Keratinocyte (primary cell): ENCODE results near the gene ZNF544. TPM values are rescaled to one million over a fixed set of nuclear protein-coding genes. Genes with fewer than 3 reads are reported as not detected.
A peak's percentile ranks its signal among the peaks of the same experiment; 100 is the strongest.

Experiments used
- DNase-seq: peaks from one replicate; pipeline ENCODE4 v3.0.0-alpha.2; 2011; ENCODE audit warnings: low read depth, missing footprints, low spot score
- FAIRE-seq: peaks from 2 replicates; lab custom pipeline; 2011; peaks lifted over from hg19 to GRCh38; lab: Jason Lieb, UNC
- H2AFZ ChIP-seq: 2 replicates; pipeline ENCODE4 v1.6.0; 2012; ENCODE audit warnings: low read length, control low read depth, inconsistent platforms; ENCODE audit not compliant: control insufficient read depth
- H3K27ac ChIP-seq: 2 replicates; pipeline ENCODE4 v1.5.1; 2011; ENCODE audit warnings: low read length; ENCODE audit not compliant: control insufficient read depth, insufficient read depth
- H3K27me3 ChIP-seq: 3 replicates; pipeline ENCODE4 v1.6.0; 2011; ENCODE audit warnings: low read length; ENCODE audit not compliant: control insufficient read depth, insufficient read depth; ENCODE audit errors: extremely low read depth
- H3K36me3 ChIP-seq, 2 experiments: 2 replicates in 1 of 2; 3 replicates in 1 of 2; pipeline ENCODE4 v1.5.1; 2011; ENCODE audit warnings: low read length in 2 of 2, mild to moderate bottlenecking in 1 of 2; ENCODE audit not compliant: control insufficient read depth in 2 of 2, insufficient read depth in 2 of 2; ENCODE audit errors: extremely low read depth in 1 of 2
- H3K4me1 ChIP-seq: 3 replicates; pipeline ENCODE4 v1.5.1; 2011; ENCODE audit warnings: low read length; ENCODE audit not compliant: control insufficient read depth, insufficient read depth; ENCODE audit errors: extremely low read depth
- H3K4me2 ChIP-seq: 3 replicates; pipeline ENCODE4 v1.6.0; 2011; ENCODE audit warnings: low read depth, low read length; ENCODE audit not compliant: control insufficient read depth, insufficient read depth; ENCODE audit errors: extremely low read depth
- H3K4me3 ChIP-seq, 3 experiments: fragments of 200-600 bp in 1 of 3; sonication (generic) in 1 of 3; 2 replicates in 2 of 3; 3 replicates in 1 of 3; pipeline ENCODE4 v1.5.1; 2011 to 2016; ENCODE audit warnings: low read length in 3 of 3, mild to moderate bottlenecking in 3 of 3, control low read depth in 2 of 3, inconsistent platforms in 1 of 3, low read depth in 1 of 3, mixed read lengths in 1 of 3, mixed run types in 1 of 3, moderate library complexity in 1 of 3; ENCODE audit not compliant: control insufficient read depth in 2 of 3, insufficient read depth in 2 of 3; ENCODE audit errors: extremely low read depth in 1 of 3
- H3K79me2 ChIP-seq: 2 replicates; pipeline ENCODE4 v1.6.0; 2012; ENCODE audit warnings: low read length; ENCODE audit not compliant: control insufficient read depth, insufficient read depth
- H3K9ac ChIP-seq: 3 replicates; pipeline ENCODE4 v1.6.0; 2011; ENCODE audit warnings: low read length; ENCODE audit not compliant: control insufficient read depth, insufficient read depth; ENCODE audit errors: extremely low read depth
- H3K9me1 ChIP-seq: 3 replicates; pipeline ENCODE4 v1.6.0; 2011; ENCODE audit warnings: low read length; ENCODE audit not compliant: control insufficient read depth, insufficient read depth; ENCODE audit errors: extremely low read depth
- H3K9me3 ChIP-seq: 2 replicates; pipeline ENCODE4 v1.5.1; 2012; ENCODE audit warnings: low read depth, low read length; ENCODE audit not compliant: control insufficient read depth
- H4K20me1 ChIP-seq: 3 replicates; pipeline ENCODE4 v1.6.0; 2011; ENCODE audit warnings: low read length; ENCODE audit not compliant: control insufficient read depth, insufficient read depth; ENCODE audit errors: extremely low read depth
- EZH2 ChIP-seq: IDR thresholded peaks from one replicate; pipeline ENCODE4 v1.6.1; 2012; ENCODE audit warnings: inconsistent platforms, mild to moderate bottlenecking, low read length, moderate library complexity
- dilution Hi-C: fragments of 300-500 bp; cut with MboI; formaldehyde crosslinking; loops from one replicate; pipeline ENCODE4 v1.7.0; 2020; ENCODE audit warnings: low sequenced_read_pairs; ENCODE audit not compliant: extremely low pct_ligation_motif_present
- polyA plus RNA-seq, 5 experiments: library from polyadenylated mRNA; depleted of rRNA in 3 of 5; stranded (reverse) in 3 of 5; stranded (forward) in 1 of 5; unstranded in 1 of 5; fragments of >200 nt; gene quantifications; 1 replicate in 1 of 5; 2 replicates in 3 of 5; 3 replicates in 1 of 5; pipeline versions ENCODE4 v1.2.1 to v1.2.3, GENCODE V29; 2011 to 2012; ENCODE audit warnings: missing spikeins in 2 of 5, low read depth in 1 of 5, low replicate concordance in 1 of 5
- TF ChIP-seq, protein P1 (sequence below), 3 experiments: IDR thresholded peaks in 1 of 3; conservative IDR thresholded peaks in 1 of 3; optimal IDR thresholded peaks in 1 of 3; 2 replicates in 2 of 3; 3 replicates in 1 of 3; pipeline versions ENCODE3 to v1.5.1; 2011; ENCODE audit warnings: low read length in 3 of 3, mild to moderate bottlenecking in 3 of 3, moderate library complexity in 2 of 3, control low read depth in 1 of 3, inconsistent platforms in 1 of 3; ENCODE audit not compliant: insufficient read depth in 2 of 3; ENCODE audit errors: extremely low read depth in 1 of 3

Gene ZNF544
- polyA plus RNA-seq, 1 donor (not counting 4 experiments of a cell fraction or from before 2014, with no cell fraction given), result 30.9 TPM

DNA sequence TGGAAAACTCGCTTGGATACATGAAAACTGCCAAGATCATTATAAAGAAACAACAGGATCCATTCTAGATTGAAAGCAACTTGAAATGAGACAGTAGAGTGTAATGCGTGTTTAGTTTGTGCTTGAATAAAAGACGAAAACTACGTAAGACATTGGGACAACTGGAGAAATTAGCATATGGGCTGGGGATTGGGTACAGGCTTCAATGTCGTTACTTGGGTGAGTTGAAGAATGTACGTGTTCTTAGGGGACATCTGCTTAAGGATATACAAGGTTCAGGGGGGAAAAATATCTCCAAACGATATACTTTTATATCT lies 76.0 kb downstream of the ZNF544 start:
- peak overlapping the region; percentile 86 for H3K9ac ChIP-seq
- peaks cover 13% of the 10 kb centered on the region for H3K4me1 ChIP-seq
- peak overlapping the region; percentile 76 for H3K27ac ChIP-seq
- peak overlapping the region; percentile 90 to 95 (median 91) for H3K4me3 ChIP-seq
- H3K36me3 ChIP-seq, result peaks cover 9 to 23% of the 10 kb centered on the region in 2 experiments
- H3K9me3 ChIP-seq, result no peaks in the 10 kb centered on the region
- peak overlapping the region; percentile 93 for H2AFZ ChIP-seq
- no peaks in the 10 kb centered on the region for H3K9me1 ChIP-seq
- dilution Hi-C loops, result no loop called here
- no peak for FAIRE-seq
- no peaks in the 10 kb centered on the region for H3K27me3 ChIP-seq
- TF ChIP-seq, protein P1, sequence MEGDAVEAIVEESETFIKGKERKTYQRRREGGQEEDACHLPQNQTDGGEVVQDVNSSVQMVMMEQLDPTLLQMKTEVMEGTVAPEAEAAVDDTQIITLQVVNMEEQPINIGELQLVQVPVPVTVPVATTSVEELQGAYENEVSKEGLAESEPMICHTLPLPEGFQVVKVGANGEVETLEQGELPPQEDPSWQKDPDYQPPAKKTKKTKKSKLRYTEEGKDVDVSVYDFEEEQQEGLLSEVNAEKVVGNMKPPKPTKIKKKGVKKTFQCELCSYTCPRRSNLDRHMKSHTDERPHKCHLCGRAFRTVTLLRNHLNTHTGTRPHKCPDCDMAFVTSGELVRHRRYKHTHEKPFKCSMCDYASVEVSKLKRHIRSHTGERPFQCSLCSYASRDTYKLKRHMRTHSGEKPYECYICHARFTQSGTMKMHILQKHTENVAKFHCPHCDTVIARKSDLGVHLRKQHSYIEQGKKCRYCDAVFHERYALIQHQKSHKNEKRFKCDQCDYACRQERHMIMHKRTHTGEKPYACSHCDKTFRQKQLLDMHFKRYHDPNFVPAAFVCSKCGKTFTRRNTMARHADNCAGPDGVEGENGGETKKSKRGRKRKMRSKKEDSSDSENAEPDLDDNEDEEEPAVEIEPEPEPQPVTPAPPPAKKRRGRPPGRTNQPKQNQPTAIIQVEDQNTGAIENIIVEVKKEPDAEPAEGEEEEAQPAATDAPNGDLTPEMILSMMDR (optimal IDR thresholded peaks at IDR 0.05 in 1 of 3, IDR thresholded peaks at IDR 0.05 in 1 of 3, conservative IDR thresholded peaks at IDR 0.05 in 1 of 3; ENCODE audit: extremely low read depth in 1 of 3, insufficient read depth in 2 of 3, low read length in 3 of 3), result no peak
- no peak for TF ChIP-seq EZH2
- no peak for DNase-seq
- no peaks in the 10 kb centered on the region for H4K20me1 ChIP-seq
- peak overlapping the region; percentile 98 for H3K4me2 ChIP-seq
- peaks cover 36% of the 10 kb centered on the region for H3K79me2 ChIP-seq

DNA sequence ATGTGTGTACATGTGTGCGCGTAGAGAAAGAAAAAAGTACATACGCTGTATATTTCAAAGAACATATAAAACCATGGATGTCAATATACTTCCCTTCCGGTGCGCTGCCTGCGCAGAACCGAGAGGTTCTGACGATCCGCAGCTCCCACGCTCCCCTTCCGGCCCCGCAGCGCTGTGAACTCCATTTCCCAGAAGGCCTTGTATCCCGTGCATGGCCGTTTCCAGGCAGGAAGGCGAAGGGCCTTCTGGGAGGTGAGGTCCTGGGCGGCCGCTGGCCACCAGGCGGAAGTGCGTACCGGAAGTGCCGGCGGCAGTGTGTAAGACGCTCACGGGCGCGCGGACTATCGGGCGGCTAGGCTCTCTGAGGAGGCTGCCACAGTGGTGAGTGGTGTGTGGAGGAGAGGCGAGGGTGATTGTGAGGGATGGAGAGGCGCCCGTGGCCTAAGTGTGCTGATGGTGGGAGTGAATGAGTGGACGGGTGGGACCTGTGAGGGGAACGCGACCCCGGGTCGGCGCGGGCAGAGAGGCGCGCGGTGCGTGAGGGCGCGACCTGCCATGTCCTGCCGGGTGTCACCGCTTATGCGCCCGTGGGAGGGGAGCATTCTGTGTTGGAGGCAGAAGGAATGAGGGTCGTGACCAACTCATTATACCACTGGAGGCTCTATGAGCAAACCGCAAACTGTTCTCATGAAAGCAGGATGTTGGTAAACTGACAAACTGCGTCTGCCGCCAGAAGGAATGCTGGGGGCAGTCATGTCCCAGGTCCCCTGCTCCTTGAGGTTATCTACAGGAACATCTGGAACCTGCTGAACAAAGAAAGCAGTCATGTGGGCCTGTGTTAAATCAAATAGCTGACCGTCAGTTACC lies 76.6 kb downstream of the ZNF544 start, which contains the start of gene ERVK3-1:
TSS of gene ERVK3-1 (plus strand) at position 313 of the 867 bp plus-strand sequence. CDS start 6,792 bp downstream, outside the sequence.
- Histone ChIP-seq H2AFZ (peak within 1 kb of the TSS; percentile 98), H3K27ac (peak within 1 kb of the TSS; percentile 76), H3K4me2 (peak within 1 kb of the TSS; percentile 98), H3K9me1 (no peaks in the 10 kb centered on the region), H3K36me3 (peaks cover 9 to 23% of the 10 kb centered on the region in 2 experiments), H3K9me3 (no peaks in the 10 kb centered on the region), H3K9ac (peak within 1 kb of the TSS; percentile 86), H3K4me1 (peaks cover 13% of the 10 kb centered on the region), H3K79me2 (peaks cover 38% of the 10 kb centered on the region), H3K4me3 (peak within 1 kb of the TSS; percentile 90 to 95 (median 91)), H3K27me3 (no peaks in the 10 kb centered on the region), H4K20me1 (no peaks in the 10 kb centered on the region)
- dilution Hi-C loops, result no loop called here
- DNase-seq (peak; percentile 81), FAIRE-seq (peak; percentile 85)
- no peak for TF ChIP-seq EZH2
- TF ChIP-seq, protein P1 (optimal IDR thresholded peaks at IDR 0.05 in 1 of 3, IDR thresholded peaks at IDR 0.05 in 1 of 3, conservative IDR thresholded peaks at IDR 0.05 in 1 of 3; ENCODE audit: extremely low read depth in 1 of 3, insufficient read depth in 2 of 3, low read length in 3 of 3), result no peak
